Measurements from ENCODE around the gene DGKA.

DNA sequence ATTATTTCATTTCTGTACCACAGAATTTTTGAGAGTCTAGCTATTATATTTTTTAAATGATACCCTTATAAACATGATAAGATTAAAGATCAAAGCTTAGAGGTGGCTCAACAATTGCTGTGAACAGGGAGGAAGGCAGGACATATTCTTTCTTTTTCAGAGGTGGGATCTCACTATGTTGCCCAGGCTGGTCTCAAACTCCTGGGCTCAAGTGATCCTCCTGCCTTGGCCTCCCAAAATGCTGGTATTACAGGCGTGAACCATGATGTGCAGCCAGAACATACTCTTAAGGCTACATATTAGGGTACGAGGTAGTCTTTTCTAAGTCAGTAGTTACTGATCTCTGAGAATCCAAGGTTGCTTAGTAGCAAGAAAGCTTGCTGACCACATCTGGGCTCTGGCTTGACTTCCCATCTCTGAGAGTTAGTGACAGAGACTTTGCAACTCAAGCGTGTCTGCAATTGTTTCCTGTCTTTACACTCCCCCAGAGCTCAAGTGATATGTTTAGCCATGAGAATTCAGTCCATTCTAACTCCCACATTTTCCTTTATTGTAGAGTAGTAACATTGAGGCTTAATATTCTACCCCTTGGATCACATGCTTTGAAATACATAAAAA lies 51.5 kb downstream of the DGKA start:
- TF ChIP-seq TAF1 (IDR thresholded peaks at IDR 0.05; ENCODE audit: borderline replicate concordance, low read depth, low read length) (no peak), POLR2A (IDR thresholded peaks at IDR 0.05; ENCODE audit: low read depth, low read length) (no peak), POLR2AphosphoS5 (IDR thresholded peaks at IDR 0.05; ENCODE audit: low read depth, low read length) (no peak)

Measured in GM12892 (cell line).